Measurements from ENCODE around the gene MTHFD1L.
"Not testable (repeated sequence)": the region's sequence is repeated elsewhere in the genome, so short reads cannot be mapped to it uniquely, and the experiment has no call there.

Gene MTHFD1L

DNA sequence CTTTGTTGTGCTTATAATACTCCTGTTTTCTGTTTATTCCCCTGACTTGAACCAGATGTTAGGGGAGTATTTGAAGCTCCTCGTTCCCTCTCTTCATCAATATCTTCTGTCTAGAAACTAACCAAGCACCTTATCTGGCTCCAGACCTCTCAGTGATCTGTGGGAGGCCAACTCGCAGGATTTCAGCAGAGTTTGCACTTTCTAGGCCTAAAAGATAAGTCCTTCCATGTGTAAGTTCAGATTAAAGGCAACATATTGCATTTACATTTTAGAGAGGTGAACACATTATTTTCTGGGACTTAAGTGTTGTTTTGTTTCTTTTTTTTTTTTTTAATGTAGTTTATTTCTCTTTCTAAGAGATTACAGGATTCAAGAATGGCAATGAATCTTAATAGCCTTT lies 234.8 kb downstream of the MTHFD1L start:
- DNase-seq, result no peak

DNA sequence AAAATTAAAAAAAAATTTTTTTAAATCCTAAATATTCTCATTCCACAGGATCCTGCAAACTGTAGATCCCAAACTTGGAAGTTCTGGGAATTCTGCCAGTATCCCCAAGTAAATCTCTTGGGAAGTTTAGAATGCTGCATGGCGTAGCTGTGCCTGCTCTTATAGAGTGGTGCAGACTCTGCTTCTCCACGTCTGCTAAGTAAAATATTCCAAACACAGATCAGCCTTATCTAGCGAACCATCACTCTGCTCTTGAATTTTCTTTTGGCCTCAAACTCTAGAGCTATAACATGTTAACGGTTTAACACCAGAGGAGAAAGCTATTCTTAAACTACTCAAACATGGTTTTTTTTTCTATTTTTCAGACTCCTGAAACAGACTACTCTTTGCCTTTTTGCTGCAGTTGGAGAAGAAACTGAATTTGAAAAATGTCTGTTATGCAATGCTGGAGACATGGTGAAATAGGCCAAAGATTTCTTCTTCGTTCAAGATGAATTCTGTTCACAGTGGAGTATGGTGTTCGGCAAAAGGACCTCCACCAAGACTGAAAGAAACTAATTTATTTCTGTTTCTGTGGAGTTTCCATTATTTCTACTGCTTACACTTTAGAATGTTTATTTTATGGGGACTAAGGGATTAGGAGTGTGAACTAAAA lies 235.8 kb downstream of the MTHFD1L start:
- DNase-seq, result no peak

DNA sequence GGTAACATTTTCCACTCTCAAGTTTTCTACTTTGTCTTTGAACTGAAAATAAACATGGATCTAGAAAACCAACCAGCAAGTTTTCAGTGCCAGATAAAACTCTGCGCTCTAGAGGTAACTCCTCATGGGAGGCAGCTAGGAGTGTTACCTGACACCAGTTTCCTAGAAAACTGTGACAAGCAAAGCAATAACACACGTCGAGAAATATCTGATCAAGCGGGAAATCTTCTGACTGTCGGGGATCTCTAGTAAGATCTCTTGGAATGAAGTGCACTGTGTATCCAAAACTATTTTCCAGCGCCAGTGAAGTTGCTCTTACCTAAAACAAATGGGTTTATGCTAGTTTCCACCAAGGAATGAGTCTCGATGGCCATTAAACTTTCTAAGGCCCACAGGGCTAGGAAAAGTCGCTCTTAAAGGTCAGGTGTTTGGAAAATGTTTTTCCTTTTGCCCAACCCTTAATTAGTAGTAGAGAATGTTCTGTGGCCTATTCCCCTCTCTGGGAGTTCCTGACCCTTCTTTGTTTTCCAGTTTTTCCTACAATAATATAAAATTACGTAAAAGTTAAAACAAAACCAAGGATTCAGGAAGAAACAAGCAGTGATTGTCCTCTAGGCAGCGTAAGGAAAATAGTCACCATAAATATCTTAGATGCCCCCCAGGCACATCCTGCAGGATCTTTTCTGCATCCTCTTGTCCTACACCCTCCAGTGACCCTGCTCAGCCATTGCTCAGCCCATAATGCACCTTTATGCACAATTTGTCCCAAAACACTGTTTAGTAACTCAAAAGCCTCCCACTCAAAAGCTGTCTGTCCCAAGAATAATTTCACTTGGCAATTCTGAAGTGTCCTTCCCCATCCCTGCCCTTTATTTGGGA lies 236.6 kb downstream of the MTHFD1L start:
- no peak for DNase-seq

DNA sequence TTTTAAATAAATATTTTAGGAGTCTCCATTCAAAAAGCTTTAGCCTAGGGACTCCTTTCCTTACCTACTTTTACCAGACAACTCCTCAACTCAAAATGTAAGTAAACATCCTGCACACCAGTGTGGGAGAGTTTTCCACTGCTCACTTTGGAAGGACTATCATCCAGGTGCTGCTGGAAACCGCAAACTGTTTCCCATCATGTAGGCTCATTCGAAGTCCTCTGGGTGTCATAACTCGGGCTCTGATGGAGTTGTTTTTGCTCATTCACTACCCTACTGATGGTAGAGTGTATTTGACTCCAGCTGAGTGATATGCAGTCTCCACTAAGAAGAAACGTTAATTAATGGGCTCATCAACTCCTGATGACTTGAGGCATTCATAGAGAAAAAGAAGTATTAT lies 237.8 kb downstream of the MTHFD1L start:
- DNase-seq, result no peak

DNA sequence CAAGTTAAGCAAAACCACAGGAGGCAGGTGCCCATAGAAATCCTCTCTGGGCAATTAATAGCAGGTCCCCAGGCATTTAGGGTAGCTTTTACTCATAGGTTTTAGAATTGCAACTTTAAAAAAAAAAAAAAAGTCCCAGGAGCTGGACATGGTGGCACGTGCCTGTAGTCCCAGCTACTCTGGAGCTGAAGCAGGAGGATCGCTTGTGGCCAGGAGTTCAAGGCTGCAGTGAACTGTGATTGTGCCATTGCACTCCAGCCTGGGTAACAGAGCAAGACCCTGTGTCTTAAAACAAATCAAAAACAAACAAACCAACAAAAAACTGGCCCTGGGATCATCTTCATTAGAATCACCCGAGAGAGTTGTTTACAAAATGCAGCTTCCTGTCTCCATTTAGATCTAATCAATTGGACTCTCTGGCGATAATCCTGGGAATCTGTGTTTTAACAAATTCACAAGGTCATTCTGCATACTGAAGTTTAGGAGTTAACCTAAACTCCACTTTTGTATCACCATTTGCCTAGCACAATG lies 242.5 kb downstream of the MTHFD1L start:
- no peak for DNase-seq

DNA sequence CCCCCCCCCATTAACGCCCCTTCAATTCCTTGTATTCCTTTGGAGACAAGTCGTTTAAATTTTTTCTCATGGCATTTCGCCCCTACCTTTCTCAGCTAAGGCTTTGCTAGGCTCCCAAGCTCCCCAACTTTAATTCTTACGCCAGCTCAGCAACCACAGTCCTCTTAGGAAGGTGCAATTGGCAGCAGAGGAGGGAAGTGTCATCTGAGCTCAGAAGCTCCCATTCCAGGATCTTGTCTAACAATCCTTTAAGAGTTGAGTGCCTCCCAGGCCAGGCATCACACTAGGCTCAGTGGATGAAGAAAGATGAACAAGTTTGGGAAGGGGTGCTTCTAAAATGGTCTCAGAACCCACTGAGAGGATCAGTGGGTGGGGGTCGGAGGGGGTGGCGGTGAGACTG lies 243.0 kb downstream of the MTHFD1L start:
- DNase-seq, result no peak

DNA sequence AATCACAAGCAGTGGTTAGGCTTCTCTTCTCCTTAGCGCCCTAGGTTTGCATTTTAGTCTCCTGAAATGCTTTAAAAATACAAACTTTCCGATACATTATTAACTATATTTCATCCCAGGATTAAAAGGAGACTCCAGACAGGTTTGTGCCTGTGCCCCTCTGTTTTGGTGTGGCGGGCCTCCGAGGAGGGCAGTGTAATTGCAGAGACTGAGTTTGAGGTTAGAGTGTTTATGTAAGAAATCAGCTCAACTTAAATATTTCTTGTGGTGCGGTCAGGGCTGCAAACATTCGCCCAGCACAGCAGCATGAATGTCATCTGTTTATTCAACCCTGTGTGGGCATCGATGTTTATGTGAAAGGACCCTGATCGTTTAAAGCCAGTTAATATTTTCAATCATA lies 243.9 kb downstream of the MTHFD1L start:
- no peak for DNase-seq

DNA sequence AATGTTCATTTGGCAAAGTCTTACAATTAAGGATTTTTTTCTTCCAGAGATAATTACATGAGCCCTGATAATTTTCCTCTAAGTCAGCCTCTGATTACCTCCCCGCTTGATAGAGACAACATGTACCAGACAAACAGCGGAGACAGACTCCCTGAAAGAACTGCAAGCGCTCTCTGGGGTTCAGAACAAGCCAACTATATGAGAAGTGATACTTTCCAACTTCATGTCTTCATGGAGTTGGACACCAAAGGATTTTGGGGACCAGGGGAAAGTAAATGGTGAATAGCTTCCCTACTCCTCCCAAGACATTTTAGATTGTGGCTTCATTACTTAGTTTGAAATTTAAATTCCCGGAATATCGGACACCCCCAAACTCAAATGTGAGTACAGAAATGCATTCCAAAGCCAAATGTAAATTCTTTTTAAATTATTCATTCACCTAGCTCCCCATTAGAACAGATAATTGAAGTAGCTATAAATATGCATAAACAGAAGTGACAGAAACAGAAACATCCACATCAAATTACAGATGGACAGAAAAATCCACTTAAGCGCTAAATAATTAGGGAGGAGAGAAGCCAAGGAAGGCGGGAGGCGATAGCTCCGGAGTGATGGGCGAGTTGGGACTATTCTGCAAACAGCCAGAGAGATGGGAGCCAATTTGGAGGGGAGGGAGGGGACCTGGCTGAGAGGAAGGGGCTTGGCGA lies 244.5 kb downstream of the MTHFD1L start:
- no peak for DNase-seq

DNA sequence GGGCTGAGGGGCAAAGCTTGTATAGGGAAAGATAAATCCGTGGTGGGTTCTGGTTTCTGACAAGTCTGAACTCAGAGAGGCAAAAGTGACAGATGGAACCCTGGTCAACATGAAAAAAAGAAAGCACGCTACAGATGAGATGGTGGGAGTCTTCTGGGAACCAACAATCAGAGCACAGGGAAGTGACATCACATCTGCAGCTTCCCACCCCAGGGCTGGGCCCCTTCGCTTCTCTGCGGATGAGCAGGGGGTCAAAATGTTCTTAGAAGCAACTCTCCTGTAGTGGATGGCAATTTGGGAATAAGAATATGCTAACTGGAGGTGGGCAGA lies 245.0 kb downstream of the MTHFD1L start:
- no peak for DNase-seq

DNA sequence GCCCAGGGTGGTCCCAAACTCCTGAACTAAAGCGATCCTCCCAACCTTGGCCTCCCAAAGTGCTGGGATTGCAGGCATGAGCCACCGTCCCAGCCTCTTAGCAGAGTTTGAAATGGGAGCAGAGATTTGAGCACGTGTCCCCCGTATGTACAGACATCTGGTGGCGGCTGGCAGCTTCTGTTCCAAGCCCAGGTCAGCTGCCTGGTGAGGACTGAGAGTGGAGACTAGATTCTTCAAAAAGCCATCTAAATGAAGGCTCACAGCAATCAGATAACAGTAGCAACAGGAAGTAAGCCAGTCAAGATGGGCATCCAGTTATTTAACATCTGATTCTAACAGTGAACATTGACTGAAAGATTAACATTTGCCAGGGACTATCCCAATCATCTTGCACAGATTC lies 246.2 kb downstream of the MTHFD1L start:
- no peak for DNase-seq

DNA sequence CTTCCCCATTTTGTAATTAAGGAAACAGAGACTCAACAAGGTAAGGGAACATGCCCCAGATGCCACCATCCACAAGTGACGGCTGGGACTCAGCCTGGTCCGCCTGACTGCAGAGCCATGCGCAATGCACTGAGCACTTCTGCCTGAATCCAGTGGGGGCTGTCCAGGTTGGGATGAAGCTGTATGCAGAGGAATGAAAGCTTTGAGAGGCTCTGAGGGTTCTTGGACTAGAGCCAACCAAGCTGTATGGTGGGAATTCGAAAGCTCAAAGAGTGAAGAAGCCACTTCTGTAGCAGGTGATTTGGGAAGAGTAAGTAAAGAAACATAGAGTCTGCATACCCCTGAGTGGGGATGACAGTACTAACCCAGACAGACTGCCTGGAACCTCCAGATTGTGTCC lies 246.6 kb downstream of the MTHFD1L start:
- no peak for DNase-seq

DNA sequence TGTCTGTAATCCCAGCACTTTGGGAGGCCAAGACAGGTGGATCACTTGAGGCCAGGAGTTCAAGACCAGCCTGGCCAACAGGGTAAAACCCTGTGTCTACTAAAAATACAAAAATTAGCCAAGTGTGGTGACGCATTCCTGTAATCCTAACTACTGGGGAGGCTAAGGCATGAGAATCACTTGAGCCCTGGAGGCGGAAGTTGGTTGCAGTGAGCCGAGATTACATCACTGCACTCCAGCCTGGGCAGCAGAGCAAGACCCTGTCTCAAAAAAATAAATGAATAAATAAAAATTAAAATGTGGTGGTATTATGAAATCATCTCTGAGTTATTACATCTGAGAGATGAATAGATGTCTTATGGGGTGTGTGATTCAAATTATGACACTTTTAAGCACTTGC lies 247.4 kb downstream of the MTHFD1L start:
- not testable (repeated sequence) for DNase-seq

DNA sequence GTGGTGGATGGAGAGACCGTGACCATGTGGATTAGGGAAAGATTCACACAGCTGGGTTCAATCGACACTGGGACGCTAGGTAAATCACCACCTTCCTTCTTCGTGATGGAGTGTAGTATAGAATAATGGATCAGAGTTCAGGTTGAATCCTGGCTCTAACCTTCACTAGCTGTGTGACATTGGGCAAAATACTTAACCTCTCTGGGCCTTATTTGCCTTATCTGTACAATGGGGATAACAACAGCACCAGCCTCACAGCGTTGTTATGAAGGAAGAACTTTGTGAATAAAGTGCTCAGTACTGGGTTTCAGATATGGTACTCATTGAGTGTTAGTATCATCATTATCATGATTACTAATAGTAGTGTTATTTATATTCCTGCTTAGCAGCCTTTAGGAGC lies 248.1 kb downstream of the MTHFD1L start:
- no peak for DNase-seq

DNA sequence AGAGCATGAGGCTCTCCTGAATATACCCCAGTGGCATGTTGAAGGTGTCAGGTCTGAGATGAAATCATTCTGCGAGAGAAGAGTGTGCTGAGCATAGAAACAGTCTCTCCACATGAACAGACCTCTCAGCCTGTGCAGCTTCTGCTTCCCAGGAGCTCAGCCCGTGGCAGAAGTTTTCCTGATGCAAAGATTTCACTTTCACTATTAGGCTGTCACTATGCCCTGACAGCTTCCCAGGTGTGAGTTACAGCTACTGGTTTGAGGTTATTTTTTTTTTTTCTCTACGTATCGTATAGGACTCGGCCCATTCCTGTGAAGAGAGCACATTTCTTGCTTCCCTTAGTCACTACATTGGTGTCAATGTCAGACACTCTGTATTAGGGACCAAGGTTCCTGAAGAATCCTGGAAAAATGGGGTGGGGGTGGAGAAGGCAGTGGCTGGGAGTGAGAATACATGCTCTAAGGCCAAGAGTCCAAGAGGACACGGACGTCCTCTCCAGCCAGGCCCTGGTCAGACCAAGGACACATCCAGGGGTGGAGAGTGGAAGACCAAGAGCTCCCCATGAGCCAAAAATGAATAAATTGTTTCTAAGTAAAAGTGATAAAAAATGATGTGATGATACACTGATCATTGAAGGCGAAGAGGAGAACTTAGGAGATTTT lies 253.1 kb downstream of the MTHFD1L start:
- no peak for DNase-seq

DNA sequence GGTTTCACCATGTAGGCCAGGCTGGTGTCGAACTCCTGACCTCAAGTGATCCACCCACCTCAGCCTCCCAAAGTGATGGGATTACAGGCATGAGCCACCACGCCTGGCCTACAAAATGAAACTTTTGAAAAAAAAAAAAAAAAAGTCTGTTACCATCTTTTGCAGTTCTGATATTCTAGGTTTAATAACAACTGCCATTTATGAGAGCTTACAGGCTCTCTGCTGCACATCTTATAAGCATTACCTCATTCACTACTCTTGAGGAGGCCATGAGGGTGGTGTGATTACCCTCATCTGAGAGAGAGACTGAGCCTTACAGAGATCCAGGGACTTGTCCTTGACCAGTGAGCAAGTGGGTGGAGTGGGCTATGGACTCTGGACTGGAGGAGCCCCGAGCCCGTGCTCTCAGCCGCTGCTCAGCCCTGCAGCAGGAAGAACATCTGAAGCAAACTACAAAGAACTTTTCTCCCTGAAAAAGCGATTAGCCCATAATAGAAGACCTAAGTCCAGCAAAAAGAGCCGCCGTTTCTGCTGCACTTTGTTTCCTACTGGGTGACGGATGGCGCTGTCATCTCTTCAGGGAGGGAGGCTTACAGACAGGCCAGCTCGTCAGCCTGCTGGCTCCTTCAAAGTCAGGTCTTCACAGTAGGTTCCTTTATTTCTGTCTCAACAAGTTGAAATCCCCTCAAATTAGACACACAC lies 254.5 kb downstream of the MTHFD1L start:
- DNase-seq, result no peak

DNA sequence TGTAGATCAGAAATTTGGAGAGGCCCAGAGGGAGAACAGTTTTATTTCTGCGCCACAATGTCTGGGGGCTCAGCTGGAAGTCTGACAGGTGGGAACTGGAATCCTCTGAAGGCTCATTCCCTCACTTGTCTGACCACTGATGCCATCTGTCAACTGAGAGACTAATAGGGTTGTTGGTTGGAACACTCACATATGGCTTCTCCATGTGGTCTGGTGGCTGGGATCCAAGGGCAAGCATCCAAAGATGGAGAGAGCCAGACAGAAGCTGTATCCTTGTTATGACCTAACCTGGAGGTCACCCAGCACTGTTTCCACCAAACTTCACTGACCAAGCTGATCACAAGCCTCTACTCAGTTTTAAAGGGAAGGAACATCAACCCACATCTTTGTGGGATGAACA lies 256.4 kb downstream of the MTHFD1L start:
- DNase-seq, result peak in 4 of 14 donors; percentile 3 to 93 (median 20)

DNA sequence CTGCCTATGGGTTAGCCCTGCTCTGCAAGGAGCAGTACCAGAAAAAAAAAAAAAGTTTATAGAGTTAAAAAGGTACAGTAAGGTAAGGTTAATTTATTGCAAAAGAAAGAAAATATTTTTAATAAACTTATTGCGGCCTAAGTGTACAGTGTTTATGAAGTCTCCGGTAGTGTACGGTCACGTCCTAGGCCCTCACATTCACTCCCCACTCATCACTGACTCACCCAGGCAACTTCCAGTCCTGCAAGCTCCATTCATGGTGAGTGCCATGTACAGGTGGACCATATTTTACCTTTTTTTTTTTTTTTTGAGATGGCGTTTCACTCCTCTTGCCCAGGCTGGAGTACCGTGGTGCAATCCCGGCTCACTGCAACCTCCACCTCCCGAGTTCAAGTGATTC lies 258.1 kb downstream of the MTHFD1L start:
- DNase-seq, result not testable (repeated sequence)

DNA sequence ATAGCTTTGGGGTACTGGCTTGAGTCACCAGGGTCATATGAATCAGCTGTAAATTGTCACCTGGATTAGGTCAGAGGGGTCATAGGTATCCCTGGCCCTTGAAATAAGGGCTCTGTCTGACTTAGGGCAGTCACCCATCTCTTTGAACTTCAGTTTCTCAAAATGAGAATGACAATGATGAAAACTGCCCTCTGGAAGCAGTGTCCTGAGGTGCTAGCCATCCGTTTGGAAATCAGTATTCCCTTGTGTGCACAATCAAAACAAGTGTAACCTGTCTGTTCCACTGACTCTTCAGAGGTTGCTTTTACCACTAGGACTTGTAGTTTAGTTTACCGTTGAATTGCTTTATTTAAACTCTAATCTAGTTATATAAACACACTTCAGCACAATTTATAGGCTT lies 259.7 kb downstream of the MTHFD1L start:
- not testable (repeated sequence) for DNase-seq

DNA sequence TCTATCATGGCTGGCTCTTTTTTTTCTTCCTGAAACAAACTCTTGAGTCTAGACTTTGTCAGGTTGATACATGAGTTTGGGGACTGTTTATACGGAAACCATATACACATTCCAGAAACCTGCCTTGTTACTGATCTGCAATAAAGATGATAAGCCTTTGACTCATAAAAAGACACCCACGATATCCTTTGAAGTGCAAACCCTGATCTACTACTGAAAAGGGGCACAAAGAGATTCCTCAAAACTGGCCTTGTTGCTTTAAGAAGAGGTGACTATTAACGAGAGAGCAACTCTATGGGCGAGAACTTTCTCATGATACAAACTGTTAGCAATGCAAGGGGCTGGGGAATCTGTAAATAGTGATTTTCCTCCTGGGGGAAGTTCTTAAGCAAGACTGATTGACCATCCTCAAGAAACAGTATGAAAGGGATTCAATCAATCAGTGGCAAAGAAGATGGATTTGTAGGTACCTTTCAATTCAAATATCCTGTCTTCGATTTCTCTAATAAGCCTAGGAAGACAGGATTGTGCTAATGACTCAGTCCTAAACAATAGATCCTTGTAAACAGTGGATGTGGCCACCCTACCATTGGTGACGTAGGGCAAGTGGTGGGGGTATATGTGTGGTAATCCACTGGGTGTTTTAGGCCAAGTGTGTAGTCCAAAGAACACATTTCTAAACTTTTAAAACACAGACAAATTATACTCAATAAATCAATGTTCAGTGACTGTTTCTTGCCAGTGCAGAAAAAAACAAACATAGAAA lies 260.3 kb downstream of the MTHFD1L start:
- DNase-seq, result not testable (repeated sequence)

DNA sequence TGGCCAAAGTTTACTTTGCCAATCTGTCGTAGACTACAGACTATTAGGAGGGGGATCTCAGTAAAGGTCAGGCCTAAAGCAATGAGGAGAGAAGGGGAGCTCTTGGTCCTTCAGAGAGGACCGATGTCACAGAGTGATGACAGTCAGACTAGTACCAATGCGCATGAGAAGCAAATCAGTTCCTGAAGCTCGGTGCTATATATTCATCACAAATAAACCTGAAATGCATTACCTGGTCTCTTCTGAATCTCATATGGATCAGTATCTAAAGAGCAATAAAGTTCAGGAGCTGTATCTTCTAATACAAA lies 260.9 kb downstream of the MTHFD1L start:
- DNase-seq, result not testable (repeated sequence)

DNA sequence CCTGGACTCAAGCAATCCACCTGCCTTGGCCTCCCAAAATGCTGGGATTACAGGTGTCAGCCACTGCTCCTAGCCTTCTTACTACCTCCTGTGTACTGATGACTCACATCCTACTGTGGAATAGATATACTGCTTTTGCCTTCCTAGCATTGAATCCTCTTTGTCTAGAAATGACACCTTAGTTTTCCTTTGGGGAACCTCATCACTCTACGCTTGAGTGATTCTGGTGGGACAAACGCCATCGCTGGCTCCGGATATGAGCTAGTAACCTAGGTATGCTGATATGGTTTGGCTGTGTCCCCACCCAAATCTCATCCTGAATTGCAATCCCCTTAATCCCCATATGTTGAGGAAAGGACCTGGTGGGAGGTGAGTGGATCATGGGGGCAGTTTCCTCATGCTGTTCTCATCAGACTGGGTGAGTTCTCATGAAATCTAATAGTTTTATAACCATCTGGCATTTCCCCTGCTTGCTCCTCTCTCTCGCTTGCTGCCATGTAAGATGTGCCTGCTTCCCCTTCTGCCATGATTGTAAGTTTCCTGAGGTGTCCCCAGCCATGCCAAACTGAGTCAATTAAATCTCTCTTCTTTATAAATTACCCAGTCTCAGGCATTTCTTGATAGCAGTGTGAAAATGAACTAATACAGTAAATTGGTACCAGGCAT lies 261.8 kb downstream of the MTHFD1L start:
- not testable (repeated sequence) for DNase-seq
